Measurements from ENCODE around the gene KRTAP12-2. TPM values are rescaled to one million over a fixed set of nuclear protein-coding genes. Genes with fewer than 3 reads are reported as not detected.

Gene KRTAP12-2
- total and polyA plus RNA-seq, 10 of the 15 experiments (the other 5 are each of a cell fraction or from before 2014, with no cell fraction given), result not detected

GRCh38 chr21:44710756-44711326 lies 44.1 kb upstream of the KRTAP12-2 start:
- intact Hi-C loops (cut with micrococcal nuclease; ENCODE audit: unreplicated experiment), result no loop called here
- WGBS (ENCODE audit: insufficient coverage, insufficient replicate concordance, low lambda C conversion rate, missing lambda C conversion rate), result 11% methylated on average over 20 of the region's 20 CpGs
- CTCF ChIA-PET, result interaction anchor here (1.6 kb wide), 1 partner anchor 83 kb away, joined by 5 read pairs; no protein-coding TSS in a partner anchor
- Histone ChIP-seq H3K9ac (ENCODE audit: control insufficient read depth, insufficient read depth, low read length) (no peak overlapping the region), H3K27me3 (replicated peaks in 1 of 2; ENCODE audit: control insufficient read depth in 2 of 2, insufficient read depth in 2 of 2, low read length in 1 of 2) (peaks cover 12 to 18% of the 10 kb centered on the region in 2 experiments; a peak in 3 of 4 replicates), H3K4me1 (ENCODE audit: control insufficient read depth, insufficient read depth, low read length) (no peaks in the 10 kb centered on the region), H3K27ac (ENCODE audit: control insufficient read depth, insufficient read depth) (no peak overlapping the region), H4K20me1 (ENCODE audit: control insufficient read depth, insufficient read depth) (no peaks in the 10 kb centered on the region), H2AFZ (ENCODE audit: control insufficient read depth, low read depth, low read length) (no peak overlapping the region), H3K4me3 (no peak overlapping the region), H3K36me3 (ENCODE audit: control insufficient read depth in 2 of 2, insufficient read depth in 2 of 2, low read length in 1 of 2) (no peaks in the 10 kb centered on the region), H3K4me2 (ENCODE audit: control insufficient read depth, insufficient read depth) (no peak overlapping the region), H3K79me2 (ENCODE audit: control insufficient read depth, insufficient read depth, low read length) (no peaks in the 10 kb centered on the region), H3K9me3 (replicated peaks; ENCODE audit: control insufficient read depth, insufficient read depth, low read length) (peaks cover 6% of the 10 kb centered on the region; the same call in 1 of the 3 replicates)
- POLR2A ChIA-PET, result no interaction called here
- SMC1A ChIA-PET (ENCODE audit: uncharacterized antibody, unreplicated experiment), result no interaction called here
- BruUV-seq (replicated peaks), result no TSS peak
- no peak for TF ChIP-seq ASH2L (IDR thresholded peaks at IDR 0.05; ENCODE audit: borderline replicate concordance, low read depth)
- in situ Hi-C loops (cut with MboI), result no loop called here
- no peak for ATAC-seq
- DNase-seq (ENCODE audit: low read depth, low spot score), result no peak
- RAD21 ChIA-PET (ENCODE audit: unreplicated experiment), result no interaction called here
- FAIRE-seq, result no peak

- ChIA-PET POLR2A (no interaction called here), SMC1A (ENCODE audit: uncharacterized antibody, unreplicated experiment) (no interaction called here), RAD21 (ENCODE audit: unreplicated experiment) (no interaction called here), CTCF (no interaction called here)
- no peaks in the 10 kb centered on the region for H3K79me2 ChIP-seq (ENCODE audit: control insufficient read depth, insufficient read depth, low read length)
- no peak for ATAC-seq
- H3K27me3 ChIP-seq (replicated peaks in 1 of 2; ENCODE audit: control insufficient read depth in 2 of 2, insufficient read depth in 2 of 2, low read length in 1 of 2), result peaks cover 12 to 18% of the 10 kb centered on the region in 2 experiments; a peak in 3 of 4 replicates
- no peak overlapping the region for H3K4me2 ChIP-seq (ENCODE audit: control insufficient read depth, insufficient read depth)
- TF ChIP-seq, protein P1, sequence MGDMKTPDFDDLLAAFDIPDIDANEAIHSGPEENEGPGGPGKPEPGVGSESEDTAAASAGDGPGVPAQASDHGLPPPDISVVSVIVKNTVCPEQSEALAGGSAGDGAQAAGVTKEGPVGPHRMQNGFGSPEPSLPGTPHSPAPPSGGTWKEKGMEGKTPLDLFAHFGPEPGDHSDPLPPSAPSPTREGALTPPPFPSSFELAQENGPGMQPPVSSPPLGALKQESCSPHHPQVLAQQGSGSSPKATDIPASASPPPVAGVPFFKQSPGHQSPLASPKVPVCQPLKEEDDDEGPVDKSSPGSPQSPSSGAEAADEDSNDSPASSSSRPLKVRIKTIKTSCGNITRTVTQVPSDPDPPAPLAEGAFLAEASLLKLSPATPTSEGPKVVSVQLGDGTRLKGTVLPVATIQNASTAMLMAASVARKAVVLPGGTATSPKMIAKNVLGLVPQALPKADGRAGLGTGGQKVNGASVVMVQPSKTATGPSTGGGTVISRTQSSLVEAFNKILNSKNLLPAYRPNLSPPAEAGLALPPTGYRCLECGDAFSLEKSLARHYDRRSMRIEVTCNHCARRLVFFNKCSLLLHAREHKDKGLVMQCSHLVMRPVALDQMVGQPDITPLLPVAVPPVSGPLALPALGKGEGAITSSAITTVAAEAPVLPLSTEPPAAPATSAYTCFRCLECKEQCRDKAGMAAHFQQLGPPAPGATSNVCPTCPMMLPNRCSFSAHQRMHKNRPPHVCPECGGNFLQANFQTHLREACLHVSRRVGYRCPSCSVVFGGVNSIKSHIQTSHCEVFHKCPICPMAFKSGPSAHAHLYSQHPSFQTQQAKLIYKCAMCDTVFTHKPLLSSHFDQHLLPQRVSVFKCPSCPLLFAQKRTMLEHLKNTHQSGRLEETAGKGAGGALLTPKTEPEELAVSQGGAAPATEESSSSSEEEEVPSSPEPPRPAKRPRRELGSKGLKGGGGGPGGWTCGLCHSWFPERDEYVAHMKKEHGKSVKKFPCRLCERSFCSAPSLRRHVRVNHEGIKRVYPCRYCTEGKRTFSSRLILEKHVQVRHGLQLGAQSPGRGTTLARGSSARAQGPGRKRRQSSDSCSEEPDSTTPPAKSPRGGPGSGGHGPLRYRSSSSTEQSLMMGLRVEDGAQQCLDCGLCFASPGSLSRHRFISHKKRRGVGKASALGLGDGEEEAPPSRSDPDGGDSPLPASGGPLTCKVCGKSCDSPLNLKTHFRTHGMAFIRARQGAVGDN (IDR thresholded peaks at IDR 0.05), result no peak
- no peak for TF ChIP-seq KLF5 (IDR thresholded peaks at IDR 0.05; ENCODE audit: partially characterized antibody)
- TF ChIP-seq CHD2 (IDR thresholded peaks at IDR 0.05; ENCODE audit: borderline replicate concordance, low read depth, low read length), result no peak
- TF ChIP-seq ETV6 (conservative IDR thresholded peaks at IDR 0.05 in 1 of 2, IDR thresholded peaks at IDR 0.05 in 1 of 2; ENCODE audit: borderline replicate concordance in 1 of 2, low read depth in 1 of 2), result no peak
- no peak for TF ChIP-seq CBX3 (IDR thresholded peaks at IDR 0.05; ENCODE audit: borderline replicate concordance, low read depth)
- TF ChIP-seq NR2C1 (IDR thresholded peaks at IDR 0.05), result no peak
- TF ChIP-seq TARDBP (IDR thresholded peaks at IDR 0.05; ENCODE audit: borderline replicate concordance), result no peak
- TF ChIP-seq CBX5 (IDR thresholded peaks at IDR 0.05; ENCODE audit: low read depth), result no peak
- no peak for TF ChIP-seq SPI1 (IDR thresholded peaks at IDR 0.05; ENCODE audit: borderline replicate concordance, insufficient read depth, low read depth, low read length)
- TF ChIP-seq HCFC1 (IDR thresholded peaks at IDR 0.05; ENCODE audit: low read length), result no peak
- TF ChIP-seq NBN (IDR thresholded peaks at IDR 0.05), result no peak
- no peak for TF ChIP-seq JUND (IDR thresholded peaks at IDR 0.05; ENCODE audit: low read depth, low read length)
- no peak for TF ChIP-seq SMAD5 (IDR thresholded peaks at IDR 0.05; ENCODE audit: low read depth)
- TF ChIP-seq NFYA (IDR thresholded peaks at IDR 0.05; ENCODE audit: borderline replicate concordance, low read depth, low read length), result no peak
- no peaks in the 10 kb centered on the region for H4K20me1 ChIP-seq (ENCODE audit: control insufficient read depth, insufficient read depth)
- WGBS (ENCODE audit: insufficient coverage, insufficient replicate concordance, low lambda C conversion rate, missing lambda C conversion rate), result 5% methylated on average over 17 of the region's 17 CpGs
- no peaks in the 10 kb centered on the region for H3K4me1 ChIP-seq (ENCODE audit: control insufficient read depth, insufficient read depth, low read length)
- no peak for FAIRE-seq
- intact Hi-C loops (cut with micrococcal nuclease; ENCODE audit: unreplicated experiment) (no loop called here), in situ Hi-C loops (cut with MboI) (no loop called here)
- no peak for DNase-seq (ENCODE audit: low read depth, low spot score)
- H3K27ac ChIP-seq (ENCODE audit: control insufficient read depth, insufficient read depth), result no peak overlapping the region
- no TSS peak for BruUV-seq (replicated peaks)
- no peak overlapping the region for H2AFZ ChIP-seq (ENCODE audit: control insufficient read depth, low read depth, low read length)
- H3K9ac ChIP-seq (ENCODE audit: control insufficient read depth, insufficient read depth, low read length), result no peak overlapping the region
- no peaks in the 10 kb centered on the region for H3K36me3 ChIP-seq (ENCODE audit: control insufficient read depth in 2 of 2, insufficient read depth in 2 of 2, low read length in 1 of 2)
- peaks cover 6% of the 10 kb centered on the region; the same call in 1 of the 3 replicates for H3K9me3 ChIP-seq (replicated peaks; ENCODE audit: control insufficient read depth, insufficient read depth, low read length)
- H3K4me3 ChIP-seq, result no peak overlapping the region
Observed at GRCh38 chr21:44710294-44710665, 43.6 kb upstream of the KRTAP12-2 start.
